ENCODE results near the gene MYO1D.
A peak's percentile ranks its signal among the peaks of the same experiment; 100 is the strongest.

Gene MYO1D

DNA sequence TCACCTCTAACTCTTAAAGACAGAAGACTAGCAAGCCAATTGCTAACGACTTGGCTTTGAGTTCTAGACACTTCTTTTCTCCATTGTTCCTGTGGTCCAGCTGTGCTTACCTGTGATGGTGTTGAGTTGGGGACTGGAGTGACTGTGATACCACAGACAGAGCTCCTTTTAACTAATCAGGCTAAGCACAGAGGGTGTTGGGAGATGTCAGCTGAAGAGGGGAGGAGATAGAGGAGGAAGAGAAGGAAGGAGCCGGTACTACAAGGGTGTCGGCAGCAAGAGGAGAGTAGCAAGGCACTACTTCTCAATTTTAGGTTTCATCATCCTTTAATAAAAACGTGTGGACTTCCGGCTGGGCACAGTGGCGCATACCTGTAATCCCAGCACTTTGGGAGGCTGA lies 5.1 kb upstream of the MYO1D start:
- CTCF ChIA-PET: interaction anchor here (0.6 kb wide), 1 partner anchor 13 kb away, joined by 3 read pairs; a partner anchor contains a TSS
- TF ChIP-seq ZNF384 (IDR thresholded peaks at IDR 0.05) (no peak), BHLHE40 (IDR thresholded peaks at IDR 0.05; ENCODE audit: borderline replicate concordance) (no peak), LEF1 (IDR thresholded peaks at IDR 0.05; ENCODE audit: borderline replicate concordance) (no peak), L3MBTL2 (conservative IDR thresholded peaks at IDR 0.05) (no peak), PKNOX1 (IDR thresholded peaks at IDR 0.05) (no peak), ELF4 (IDR thresholded peaks at IDR 0.05) (no peak), FOXM1 (IDR thresholded peaks at IDR 0.05; ENCODE audit: borderline replicate concordance) (no peak), SUZ12 (IDR thresholded peaks at IDR 0.05) (no peak), TARDBP (IDR thresholded peaks at IDR 0.05) (no peak), ARNT (IDR thresholded peaks at IDR 0.05) (no peak), CTBP1 (IDR thresholded peaks at IDR 0.05; ENCODE audit: borderline replicate concordance) (no peak), FOXK2 (IDR thresholded peaks at IDR 0.05) (no peak), NFRKB (IDR thresholded peaks at IDR 0.05) (no peak), SP1 (IDR thresholded peaks at IDR 0.05) (no peak), HDGF (IDR thresholded peaks at IDR 0.05; ENCODE audit: borderline replicate concordance) (no peak), FOXA1 (IDR thresholded peaks at IDR 0.05) (no peak)
- DNase-seq (ENCODE audit: extremely low spot score): no peak
- POLR2A ChIA-PET: no interaction called here

DNA sequence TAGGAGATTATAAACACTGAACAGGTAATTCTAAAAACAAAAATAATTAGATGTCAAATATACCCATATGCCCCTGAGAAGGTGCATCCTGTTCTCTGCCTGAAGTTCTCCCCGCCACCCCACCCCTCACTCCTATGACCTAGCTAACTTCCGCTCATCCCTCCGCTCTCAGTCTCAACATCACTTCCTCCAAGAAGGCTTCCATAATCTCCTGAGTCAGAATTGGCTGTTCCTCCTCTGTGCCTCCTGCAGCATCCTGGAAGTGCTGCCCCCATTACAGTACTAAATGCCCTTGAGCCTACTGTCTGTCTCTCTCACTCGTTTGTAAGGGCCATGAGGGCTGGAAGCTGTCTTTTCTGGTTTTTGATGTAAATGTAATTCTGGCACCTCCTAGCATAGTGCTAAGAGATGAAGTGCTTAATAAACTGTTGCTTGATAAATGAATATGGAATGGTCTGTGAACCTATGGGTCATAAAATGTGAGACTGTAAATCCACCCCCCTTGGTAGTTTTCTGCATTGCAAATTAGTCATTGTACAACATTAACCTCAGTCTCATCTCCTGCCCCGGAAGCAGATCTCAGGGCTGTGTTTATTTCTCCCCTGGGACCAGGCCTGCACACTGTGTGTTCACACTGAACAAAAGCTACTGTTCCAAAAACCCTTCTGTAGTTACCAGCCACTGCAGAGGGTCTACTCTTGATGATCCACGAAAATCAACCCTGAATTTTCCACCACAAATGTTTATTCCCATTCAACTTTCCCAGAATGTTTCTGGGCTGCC lies 3.9 kb upstream of the MYO1D start:
- no peak for DNase-seq (ENCODE audit: extremely low spot score)
- CTCF ChIA-PET: no interaction called here
- POLR2A ChIA-PET: no interaction called here
- TF ChIP-seq HDGF (IDR thresholded peaks at IDR 0.05; ENCODE audit: borderline replicate concordance): no peak

- CTCF ChIA-PET: interaction anchor here (1.1 to 3.9 kb wide), 2 partner anchors 19 to 96 kb away, joined by 3 to 47 read pairs; no protein-coding TSS in a partner anchor
- POLR2A ChIA-PET: no interaction called here
- TF ChIP-seq FOXM1 (IDR thresholded peaks at IDR 0.05; ENCODE audit: borderline replicate concordance) (no peak), SP1 (IDR thresholded peaks at IDR 0.05) (no peak)
- DNase-seq (ENCODE audit: extremely low spot score): no peak
These were observed 2.2 kb upstream of the MYO1D start for GRCh38 chr17:32879134-32879533.

GRCh38 chr17:32878211-32878610 lies 1.3 kb upstream of the MYO1D start:
- TF ChIP-seq TARDBP (IDR thresholded peaks at IDR 0.05) (no peak), FOXA1 (IDR thresholded peaks at IDR 0.05) (no peak), LEF1 (IDR thresholded peaks at IDR 0.05; ENCODE audit: borderline replicate concordance) (no peak), NFRKB (IDR thresholded peaks at IDR 0.05) (no peak), ZNF384 (IDR thresholded peaks at IDR 0.05) (no peak), FOXK2 (IDR thresholded peaks at IDR 0.05) (no peak), BHLHE40 (IDR thresholded peaks at IDR 0.05; ENCODE audit: borderline replicate concordance) (no peak), ELF4 (IDR thresholded peaks at IDR 0.05) (no peak), SP1 (IDR thresholded peaks at IDR 0.05) (no peak), CTBP1 (IDR thresholded peaks at IDR 0.05; ENCODE audit: borderline replicate concordance) (no peak), L3MBTL2 (conservative IDR thresholded peaks at IDR 0.05) (no peak), SUZ12 (IDR thresholded peaks at IDR 0.05) (no peak), HDGF (IDR thresholded peaks at IDR 0.05; ENCODE audit: borderline replicate concordance) (no peak), PKNOX1 (IDR thresholded peaks at IDR 0.05) (no peak), FOXM1 (IDR thresholded peaks at IDR 0.05; ENCODE audit: borderline replicate concordance) (no peak), ARNT (IDR thresholded peaks at IDR 0.05) (no peak)
- no peak for DNase-seq (ENCODE audit: extremely low spot score)
- ChIA-PET CTCF (interaction anchor here (0.7 to 3.9 kb wide), 11 partner anchors 13 to 300 kb away, joined by 3 to 47 read pairs (median 4); a partner anchor contains a TSS), POLR2A (interaction anchor here (1.4 kb wide), 1 partner anchor 382 kb away, joined by 4 read pairs; no protein-coding TSS in a partner anchor)

GRCh38 chr17:32877164-32877764 lies 340 bp upstream of the MYO1D start:
- ChIA-PET POLR2A (interaction anchor here (0.7 to 2.2 kb wide), 8 partner anchors 17 to 381 kb away, joined by 3 to 10 read pairs (median 3); partner anchors contain the start of gene TMEM98), CTCF (interaction anchor here (0.5 to 3.9 kb wide), 40 partner anchors 8 to 650 kb away, joined by 3 to 47 read pairs (median 4); partner anchors contain the start of genes CDK5R1 and PSMD11)

More at GRCh38 chr17:32877164-32877764, 340 bp upstream of the MYO1D start:
- TF ChIP-seq FOXA1 (IDR thresholded peaks at IDR 0.05) (no peak), PKNOX1 (IDR thresholded peaks at IDR 0.05) (no peak), BHLHE40 (IDR thresholded peaks at IDR 0.05; ENCODE audit: borderline replicate concordance) (no peak), FOXK2 (IDR thresholded peaks at IDR 0.05) (no peak), NFRKB (IDR thresholded peaks at IDR 0.05) (no peak), CTBP1 (IDR thresholded peaks at IDR 0.05; ENCODE audit: borderline replicate concordance) (no peak), SUZ12 (IDR thresholded peaks at IDR 0.05) (no peak), ELF4 (IDR thresholded peaks at IDR 0.05) (no peak), TARDBP (IDR thresholded peaks at IDR 0.05) (no peak), SP1 (IDR thresholded peaks at IDR 0.05) (no peak)
- DNase-seq (ENCODE audit: extremely low spot score): peak; percentile 86
